Stomach (tissue), 9 donors: ENCODE data around the gene GREM2. TPM values are rescaled to one million over a fixed set of nuclear protein-coding genes. Genes with fewer than 3 reads are reported as not detected.

Experiments
- DNase-seq, 2 donors: peaks; one replicate each; pipeline versions ENCODE4 v3.0.0 to v3.0.0-alpha.2; 2013 to 2019
- H3K27ac ChIP-seq, 5 donors: fragments of 200-600 bp in 4 of 5; sonication (generic) in 4 of 5; one replicate each; pipeline ENCODE4 v1.5.1; 2013 to 2019; ENCODE audit warnings: mild to moderate bottlenecking in 1 of 5, moderate library complexity in 1 of 5
- H3K27me3 ChIP-seq, 3 donors: fragments of 200-600 bp; sonication (generic); one replicate each; pipeline ENCODE4 v1.5.1; 2017 to 2019; ENCODE audit warnings: mixed run types in 1 of 3
- H3K36me3 ChIP-seq, 4 donors: fragments of 200-600 bp; sonication (generic); 1 replicate in 3 of 4; 2 replicates in 1 of 4; pipeline ENCODE4 v1.5.1; 2016 to 2019
- H3K4me1 ChIP-seq, 4 donors: fragments of 200-600 bp; sonication (generic); one replicate each; pipeline ENCODE4 v1.5.1; 2016 to 2019
- H3K4me3 ChIP-seq, 4 donors: fragments of 200-600 bp; sonication (generic) in 3 of 4; one replicate each; pipeline ENCODE4 v1.5.1; 2016 to 2019; ENCODE audit warnings: mild to moderate bottlenecking in 1 of 4
- H3K9me3 ChIP-seq, 4 donors: fragments of 200-600 bp; sonication (generic); one replicate each; pipeline ENCODE4 v1.5.1; 2016 to 2019
- CTCF ChIP-seq, 7 experiments: fragments of 450-650 bp in 4 of 7; fragments of 200-600 bp in 3 of 7; sonication (generic) in 3 of 7; IDR thresholded peaks; one replicate each; pipeline ENCODE4 v1.5.1; 2016 to 2019; ENCODE audit warnings: antibody characterized with exemption in 7 of 7, control low read depth in 2 of 7, mild to moderate bottlenecking in 1 of 7
- EP300 ChIP-seq: sonication (generic); formaldehyde crosslinking; IDR thresholded peaks from one replicate; pipeline ENCODE4 v1.6.1; 2017; ENCODE audit warnings: antibody characterized with exemption
- POLR2A ChIP-seq, 4 donors: fragments of 450-650 bp; IDR thresholded peaks; one replicate each; pipeline ENCODE4 v1.6.1; 2016; ENCODE audit warnings: antibody characterized with exemption in 4 of 4, control low read depth in 2 of 4, mild to moderate bottlenecking in 1 of 4, moderate library complexity in 1 of 4
- POLR2AphosphoS5 ChIP-seq, 3 donors: sonication (generic); formaldehyde crosslinking; IDR thresholded peaks; one replicate each; pipeline ENCODE4 v1.6.1; 2016; ENCODE audit warnings: antibody characterized with exemption in 3 of 3
- WGBS, 5 donors: extraction: QIAGEN DNeasy Blood & Tissue Kit in 3 of 5; methylation state at CpG; one replicate each; pipeline versions ENCODE4 v1.1.5 to v1.1.7; 2013 to 2018; 5-methylcytosine and 5-hydroxymethylcytosine counted together
- intact Hi-C: fragments of 100-400 bp; cut with DNase I; formaldehyde crosslinking; loops from one replicate; pipeline ENCODE4 v1.15.1; 2023; ENCODE audit warnings: low total_unique reads
- polyA plus RNA-seq, 3 donors: library from polyadenylated mRNA; stranded (reverse); fragments of 200-250 nt; gene quantifications; one replicate each; pipeline ENCODE4 v1.2.3, GENCODE V29; 2013
- total RNA-seq, 5 donors: library from RNA; depleted of rRNA; stranded (reverse); fragments of >200 nt; gene quantifications; one replicate each; pipeline versions ENCODE4 v1.1.0 to v1.2.3, GENCODE V29; 2014 to 2016
- donor health status: healthy with polysubstance abuse.
- donor health status: Bipolar disorder and iron deficiency.
- donor health status: healthy.

GREM2 gene
- total and polyA plus RNA-seq, 8 donors, result 0.45 to 10.5 (median 2.4) TPM; not detected in 1

GRCh38 chr1:240516069-240516468 lies 95.9 kb downstream of the GREM2 start:
- Histone ChIP-seq H3K27me3 (no peaks in the 10 kb centered on the region), H3K36me3 (no peaks in the 10 kb centered on the region), H3K4me1 (no peaks in the 10 kb centered on the region), H3K27ac (no peak overlapping the region), H3K9me3 (no peaks in the 10 kb centered on the region), H3K4me3 (no peak overlapping the region)
- no peak for TF ChIP-seq POLR2AphosphoS5 (IDR thresholded peaks at IDR 0.05)
- TF ChIP-seq CTCF (IDR thresholded peaks at IDR 0.05), result no peak
- TF ChIP-seq POLR2A (IDR thresholded peaks at IDR 0.05), result no peak
- TF ChIP-seq EP300, result no peak
- 93 to 97% (median 95%) methylated on average over 2 of the region's 2 CpGs for WGBS, 5 donors
- intact Hi-C loops, result no loop called here
- DNase-seq, result no peak

GRCh38 chr1:240515505-240515904 lies 96.5 kb downstream of the GREM2 start:
- WGBS, 5 donors, result 59 to 82% (median 68%) methylated on average over 1 of the region's 1 CpG
- TF ChIP-seq POLR2AphosphoS5 (IDR thresholded peaks at IDR 0.05) (no peak), POLR2A (IDR thresholded peaks at IDR 0.05) (no peak), EP300 (no peak), CTCF (IDR thresholded peaks at IDR 0.05) (no peak)
- intact Hi-C loops, result no loop called here

DNA sequence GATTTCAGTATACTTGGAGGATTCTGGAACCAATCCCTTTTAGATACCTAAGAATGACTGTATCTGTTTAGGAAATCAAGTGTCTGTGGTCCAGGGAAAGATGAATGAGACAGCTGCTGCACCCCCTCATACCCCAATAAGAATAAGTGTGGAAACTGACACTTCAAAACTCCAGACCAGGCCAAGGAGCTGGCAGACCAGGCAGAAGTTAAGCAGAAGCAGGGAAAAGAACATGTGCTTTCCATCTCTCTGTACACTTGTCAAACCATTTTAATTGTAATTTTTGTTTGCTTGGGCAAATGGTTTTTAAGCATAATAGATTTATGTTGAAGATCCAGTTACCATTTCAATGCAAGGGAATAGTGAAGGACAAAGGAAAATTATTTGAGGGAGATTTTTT lies 100.2 kb downstream of the GREM2 start:
- no peaks in the 10 kb centered on the region for H3K27me3 ChIP-seq
- DNase-seq, result peak in 1 of 2 donors; percentile 17
- H3K36me3 ChIP-seq, result no peaks in the 10 kb centered on the region
- no peak overlapping the region for H3K4me3 ChIP-seq
- no peaks in the 10 kb centered on the region for H3K4me1 ChIP-seq
- TF ChIP-seq CTCF (IDR thresholded peaks at IDR 0.05), result no peak
- no peak for TF ChIP-seq EP300
- no peak for TF ChIP-seq POLR2AphosphoS5 (IDR thresholded peaks at IDR 0.05)
- TF ChIP-seq POLR2A (IDR thresholded peaks at IDR 0.05), result no peak
- no peaks in the 10 kb centered on the region for H3K9me3 ChIP-seq
- H3K27ac ChIP-seq, result no peak overlapping the region
- intact Hi-C loops, result no loop called here

More at GRCh38 chr1:240515505-240515904, 96.5 kb downstream of the GREM2 start:
- H3K9me3 ChIP-seq, result no peaks in the 10 kb centered on the region
- H3K4me3 ChIP-seq, result no peak overlapping the region
- H3K4me1 ChIP-seq, result no peaks in the 10 kb centered on the region
- no peaks in the 10 kb centered on the region for H3K36me3 ChIP-seq
- H3K27me3 ChIP-seq, result no peaks in the 10 kb centered on the region
- no peak overlapping the region for H3K27ac ChIP-seq
- DNase-seq, result no peak

DNA sequence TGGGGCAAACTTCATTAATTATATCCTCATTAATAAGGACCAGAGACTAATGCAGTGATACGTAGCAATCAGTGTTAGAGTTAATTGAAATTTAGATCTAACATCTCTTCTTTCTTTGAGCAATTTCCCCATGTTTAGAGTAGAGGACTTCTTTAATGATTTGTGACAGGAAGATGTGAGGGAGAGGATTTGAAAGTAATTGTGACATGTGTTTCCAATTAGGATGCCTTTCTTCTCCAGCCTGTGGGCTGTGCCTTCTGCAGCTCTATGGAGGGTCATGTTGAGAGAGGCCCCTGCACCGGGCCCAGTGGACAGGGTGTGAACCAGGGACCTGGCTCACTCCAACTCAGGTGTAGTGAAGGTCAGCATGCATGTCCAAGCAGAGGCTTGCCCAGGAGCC lies 103.0 kb downstream of the GREM2 start:
- Histone ChIP-seq H3K36me3 (no peaks in the 10 kb centered on the region), H3K27ac (no peak overlapping the region), H3K9me3 (no peaks in the 10 kb centered on the region), H3K27me3 (no peaks in the 10 kb centered on the region), H3K4me1 (no peaks in the 10 kb centered on the region), H3K4me3 (no peak overlapping the region)
- no peak for DNase-seq
- 52 to 83% (median 66%) methylated on average over 2 of the region's 2 CpGs for WGBS, 5 donors
- TF ChIP-seq POLR2A (IDR thresholded peaks at IDR 0.05), result no peak
- TF ChIP-seq CTCF (IDR thresholded peaks at IDR 0.05), result no peak
- TF ChIP-seq POLR2AphosphoS5 (IDR thresholded peaks at IDR 0.05), result no peak
- TF ChIP-seq EP300, result no peak
- intact Hi-C loops, result no loop called here
